Subcutaneous adipose tissue (tissue), 4 donors: ENCODE measurements around the gene CMIP. TPM values are rescaled to one million over a fixed set of nuclear protein-coding genes. Genes with fewer than 3 reads are reported as not detected.

Experiments used
- total RNA-seq, 4 donors: library from RNA; depleted of rRNA; stranded (reverse); fragments of >200 nt; gene quantifications; one replicate each; pipeline ENCODE4 v1.1.0, GENCODE V29; 2016
- TF ChIP-seq, protein P1 (sequence below): fragments of 450-650 bp; IDR thresholded peaks from one replicate; pipeline ENCODE4 v1.5.1; 2016; ENCODE audit warnings: low read depth, mild to moderate bottlenecking, control low read depth, antibody characterized with exemption, moderate library complexity

CMIP gene
- total RNA-seq, 4 donors from 2014 or later, result 19.9 to 40.3 (median 26.0) TPM

DNA sequence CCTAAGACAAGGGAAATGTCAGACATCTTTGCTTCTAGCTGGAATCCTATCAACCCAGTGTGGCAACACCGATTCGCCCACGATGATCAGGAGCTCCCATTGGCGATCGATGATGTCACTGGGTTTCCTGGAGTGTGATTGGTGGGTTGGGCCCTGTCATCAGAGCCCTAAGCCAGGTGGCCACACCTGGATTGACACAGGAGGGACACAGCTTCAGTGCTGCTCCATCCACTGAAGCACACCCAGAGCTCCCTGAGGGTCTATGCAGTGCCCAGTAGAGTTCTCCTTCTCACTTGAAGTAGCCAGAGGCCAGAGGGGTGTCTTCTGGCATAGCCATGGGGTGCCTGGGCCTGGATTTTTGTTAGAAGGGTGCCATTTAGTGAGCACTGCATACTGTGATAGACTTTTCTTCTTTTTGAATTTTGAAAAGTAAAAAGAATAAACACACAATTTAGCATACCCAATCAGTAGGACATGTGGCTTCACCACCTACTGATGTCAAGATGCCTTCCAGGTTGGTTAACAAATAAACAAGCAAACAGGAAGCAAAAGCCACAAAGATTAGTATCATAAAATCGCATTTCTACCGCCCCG lies 77.6 kb downstream of the CMIP start:
- TF ChIP-seq, protein P1, sequence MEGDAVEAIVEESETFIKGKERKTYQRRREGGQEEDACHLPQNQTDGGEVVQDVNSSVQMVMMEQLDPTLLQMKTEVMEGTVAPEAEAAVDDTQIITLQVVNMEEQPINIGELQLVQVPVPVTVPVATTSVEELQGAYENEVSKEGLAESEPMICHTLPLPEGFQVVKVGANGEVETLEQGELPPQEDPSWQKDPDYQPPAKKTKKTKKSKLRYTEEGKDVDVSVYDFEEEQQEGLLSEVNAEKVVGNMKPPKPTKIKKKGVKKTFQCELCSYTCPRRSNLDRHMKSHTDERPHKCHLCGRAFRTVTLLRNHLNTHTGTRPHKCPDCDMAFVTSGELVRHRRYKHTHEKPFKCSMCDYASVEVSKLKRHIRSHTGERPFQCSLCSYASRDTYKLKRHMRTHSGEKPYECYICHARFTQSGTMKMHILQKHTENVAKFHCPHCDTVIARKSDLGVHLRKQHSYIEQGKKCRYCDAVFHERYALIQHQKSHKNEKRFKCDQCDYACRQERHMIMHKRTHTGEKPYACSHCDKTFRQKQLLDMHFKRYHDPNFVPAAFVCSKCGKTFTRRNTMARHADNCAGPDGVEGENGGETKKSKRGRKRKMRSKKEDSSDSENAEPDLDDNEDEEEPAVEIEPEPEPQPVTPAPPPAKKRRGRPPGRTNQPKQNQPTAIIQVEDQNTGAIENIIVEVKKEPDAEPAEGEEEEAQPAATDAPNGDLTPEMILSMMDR, result no peak

DNA sequence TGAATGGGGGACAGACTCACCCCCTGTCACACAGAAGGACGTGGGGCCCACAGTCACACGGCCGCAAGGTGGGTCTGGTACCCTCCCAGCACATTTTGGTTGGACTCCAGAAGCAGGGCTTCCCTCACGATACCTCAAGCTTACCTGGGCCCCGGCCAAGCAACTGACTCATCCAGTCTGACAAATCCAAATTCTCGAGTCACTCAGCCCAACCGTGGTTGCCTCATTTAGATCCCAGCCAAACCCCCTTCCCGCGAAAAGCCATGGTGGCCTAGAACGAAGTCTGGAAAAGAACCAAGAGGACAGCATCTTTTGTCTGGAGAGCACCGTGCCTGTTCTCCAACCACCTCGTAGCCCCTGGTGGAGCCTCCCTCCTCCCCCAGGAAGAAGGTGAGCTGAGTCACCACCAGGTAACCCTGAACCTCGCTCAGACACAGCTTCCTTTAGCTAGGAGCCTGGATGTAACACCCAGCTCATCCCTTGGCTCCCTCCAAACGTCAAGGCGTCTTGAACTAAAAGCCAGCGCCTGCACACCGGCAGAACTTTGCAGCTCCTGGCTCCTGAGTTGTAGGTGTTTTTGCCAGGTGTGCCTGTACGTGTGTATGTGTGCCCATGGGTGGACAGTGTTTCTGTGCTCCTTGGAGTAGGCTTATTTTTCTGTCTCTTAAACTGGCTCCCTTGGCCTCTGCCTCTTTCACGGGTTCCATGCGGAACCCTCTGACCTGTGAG lies 78.9 kb downstream of the CMIP start:
- TF ChIP-seq, protein P1, result no peak

DNA sequence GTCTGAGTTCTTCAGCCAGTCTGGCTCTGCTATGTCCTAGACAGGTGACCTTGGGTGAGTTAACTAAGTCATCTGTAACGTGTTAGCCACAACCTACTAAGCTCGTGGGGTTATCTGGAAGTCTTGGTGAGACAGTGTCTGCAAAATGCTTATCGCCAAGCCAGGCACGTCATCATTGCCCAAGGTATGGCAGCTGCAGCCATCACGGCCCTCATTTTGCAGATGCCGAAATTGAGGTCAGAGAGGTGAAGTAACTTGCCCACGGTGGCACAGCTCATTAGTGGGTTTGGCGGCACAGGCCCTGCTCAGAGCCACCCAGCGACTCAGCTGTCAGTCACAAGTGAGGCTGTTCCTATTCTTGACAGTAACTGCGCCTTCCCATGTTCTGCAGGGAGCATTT lies 79.8 kb downstream of the CMIP start:
- TF ChIP-seq, protein P1, result no peak

DNA sequence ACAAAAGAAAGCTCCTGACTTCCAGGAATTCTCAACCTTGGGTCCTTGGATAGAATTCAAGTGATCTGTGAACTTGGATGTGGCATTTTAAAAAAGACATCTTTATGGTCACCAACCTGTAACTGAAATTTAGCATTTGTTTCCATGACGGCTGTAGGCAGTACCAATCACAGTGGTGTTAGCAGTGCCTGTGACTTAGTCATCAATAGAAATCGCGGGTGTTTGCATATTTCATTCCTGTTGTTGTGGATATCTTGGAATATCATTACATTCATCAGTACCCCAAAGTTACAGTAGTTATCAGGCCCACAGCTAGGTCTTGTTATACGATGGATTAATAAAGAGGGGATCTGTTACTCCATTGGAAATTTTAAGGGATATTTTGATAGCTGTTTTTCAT lies 81.6 kb downstream of the CMIP start:
- TF ChIP-seq, protein P1, result no peak

DNA sequence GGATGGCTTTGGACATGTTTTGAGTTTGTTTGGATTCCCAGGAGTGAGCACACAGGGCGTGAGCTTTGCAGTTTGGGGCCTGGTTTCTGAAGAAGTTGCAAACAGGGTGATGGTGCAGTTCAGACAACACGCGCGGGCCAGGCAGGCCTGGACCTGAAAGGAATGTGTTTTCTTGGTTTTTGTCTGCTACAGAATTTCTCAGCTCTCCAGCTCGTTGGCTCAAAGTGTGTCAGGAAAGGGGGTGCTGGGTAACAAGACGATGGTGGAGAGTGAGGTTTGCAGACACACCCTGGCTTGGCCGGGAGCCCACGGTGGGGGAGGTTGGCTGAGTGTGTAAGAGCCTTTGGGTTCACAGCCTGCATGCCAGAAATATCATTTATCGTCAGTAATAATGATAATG lies 82.3 kb downstream of the CMIP start:
- TF ChIP-seq, protein P1, result no peak

DNA sequence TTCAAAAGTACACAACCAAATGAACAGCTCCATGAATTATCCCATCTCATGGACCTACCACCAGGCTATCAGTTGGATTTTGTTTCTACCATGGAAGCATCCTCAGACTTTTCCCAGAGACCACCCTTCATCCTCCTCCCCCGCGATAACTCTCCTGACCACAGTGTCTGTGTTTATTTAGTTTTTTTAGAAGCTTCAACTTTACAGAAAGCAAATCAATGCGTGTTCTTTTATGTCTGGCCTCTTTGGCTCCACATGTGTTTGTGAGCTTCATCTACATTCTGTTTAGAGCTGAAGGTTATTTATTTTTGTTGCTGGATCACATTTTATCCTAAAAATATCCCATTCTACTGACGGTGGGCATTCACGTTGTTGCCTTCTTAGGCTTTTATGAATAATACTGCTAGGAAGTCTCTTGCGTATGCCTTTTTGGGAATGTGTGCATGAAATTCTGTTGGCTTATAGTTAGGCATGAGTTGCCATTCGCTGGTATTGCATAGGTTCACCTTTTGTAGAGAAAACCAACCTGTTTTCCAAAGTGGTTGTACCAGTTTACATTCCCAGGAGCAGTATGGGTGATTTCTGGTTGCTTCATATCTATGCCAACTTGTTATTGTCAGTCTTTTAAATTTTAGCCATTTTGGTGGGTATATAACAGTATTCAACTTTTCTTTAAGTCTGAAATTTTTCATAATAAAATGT lies 83.0 kb downstream of the CMIP start:
- TF ChIP-seq, protein P1, result no peak

DNA sequence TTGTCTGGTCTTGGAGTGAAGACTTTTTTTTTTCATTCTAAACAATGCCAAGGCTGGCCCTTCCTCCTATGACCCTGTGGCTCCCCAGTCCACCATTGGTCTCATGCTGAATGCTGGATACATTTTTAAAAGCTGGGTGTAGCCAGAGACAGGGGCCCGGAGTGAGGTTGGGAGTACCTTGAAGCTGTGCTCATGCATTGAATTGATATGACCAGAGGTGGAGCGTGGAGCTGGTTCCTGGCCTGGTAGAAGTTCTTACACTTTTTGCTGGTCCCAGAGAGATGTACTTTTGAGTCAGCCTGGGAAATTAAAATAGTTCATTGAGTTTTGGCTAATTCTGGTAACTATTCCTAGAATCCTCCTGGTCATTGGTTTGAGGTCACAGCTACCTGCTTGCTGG lies 83.6 kb downstream of the CMIP start:
- TF ChIP-seq, protein P1, result no peak
